Testis (tissue), 2 donors: ENCODE results near the gene RBM28.

Source experiments
- CTCF ChIP-seq, 3 experiments: fragments of 450-650 bp in 2 of 3; fragments of 200-600 bp in 1 of 3; sonication (generic) in 1 of 3; IDR thresholded peaks; one replicate each; pipeline ENCODE4 v1.5.1; 2016 to 2019; ENCODE audit warnings: antibody characterized with exemption in 3 of 3, mild to moderate bottlenecking in 2 of 3, moderate library complexity in 1 of 3
- POLR2A ChIP-seq: fragments of 450-650 bp; IDR thresholded peaks from one replicate; pipeline ENCODE4 v1.6.1; 2017; ENCODE audit warnings: antibody characterized with exemption, mild to moderate bottlenecking, moderate library complexity

- TF ChIP-seq CTCF (IDR thresholded peaks at IDR 0.05) (no peak), POLR2A (no peak)
Observed at GRCh38 chr7:128360359-128360678, 16.6 kb upstream of the RBM28 start.
